Adipocyte (in vitro differentiated cells): ENCODE measurements around the gene TMCC2.

Experiments
- DNase-seq: peaks from one replicate; pipeline ENCODE4 v3.0.0-alpha.2; 2015; ENCODE audit warnings: low read depth
- H3K27me3 ChIP-seq: replicated peaks from 2 replicates; pipeline ENCODE4 v1.7.0; 2013; ENCODE audit warnings: mild to moderate bottlenecking, low read length, moderate library complexity; ENCODE audit not compliant: control insufficient read depth, insufficient read depth
- H3K36me3 ChIP-seq: 2 replicates; pipeline ENCODE4 v1.7.0; 2013; ENCODE audit warnings: low read length, mild to moderate bottlenecking, moderate library complexity; ENCODE audit not compliant: control insufficient read depth, insufficient read depth, severe bottlenecking
- H3K4me1 ChIP-seq: 2 replicates; pipeline ENCODE4 v1.7.0; 2013; ENCODE audit warnings: mild to moderate bottlenecking, low read length, moderate library complexity; ENCODE audit not compliant: control insufficient read depth, insufficient read depth
- H3K4me3 ChIP-seq: 2 replicates; pipeline ENCODE4 v1.7.0; 2013; ENCODE audit warnings: mild to moderate bottlenecking, low read length, moderate library complexity
- H3K9ac ChIP-seq: 2 replicates; pipeline ENCODE4 v1.7.0; 2013; ENCODE audit warnings: mild to moderate bottlenecking, low read length, moderate library complexity
- H3K9me3 ChIP-seq: 2 replicates; pipeline ENCODE4 v1.7.0; 2013; ENCODE audit warnings: mild to moderate bottlenecking, low read length, moderate library complexity; ENCODE audit not compliant: control insufficient read depth

TMCC2 gene

DNA sequence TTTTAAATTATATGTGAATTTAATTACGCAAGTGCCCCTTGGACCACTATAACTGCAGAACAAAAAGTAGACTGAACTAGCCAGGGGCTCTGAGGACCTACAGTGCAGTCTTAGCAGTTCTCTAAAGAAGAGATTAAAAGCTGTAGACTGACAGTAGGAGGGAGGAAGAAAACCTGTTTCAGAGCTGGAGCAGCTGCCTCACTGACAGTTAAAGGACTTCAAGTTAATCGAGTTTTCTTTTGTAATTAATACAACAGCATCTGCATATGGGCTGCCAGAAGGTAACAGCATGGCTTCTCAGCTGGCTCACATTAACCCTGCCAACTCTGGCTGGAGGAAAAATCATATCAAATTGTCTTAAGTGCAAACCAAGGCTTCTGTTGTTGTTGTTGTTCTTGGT, 36.1 kb upstream of the TMCC2 start:
- no peaks in the 10 kb centered on the region for H3K27me3 ChIP-seq
- no peaks in the 10 kb centered on the region for H3K9me3 ChIP-seq
- peaks cover 9% of the 10 kb centered on the region for H3K36me3 ChIP-seq
- H3K4me3 ChIP-seq, result no peak overlapping the region
- no peak for DNase-seq
- peaks cover 11% of the 10 kb centered on the region for H3K4me1 ChIP-seq
- H3K9ac ChIP-seq, result no peak overlapping the region

DNA sequence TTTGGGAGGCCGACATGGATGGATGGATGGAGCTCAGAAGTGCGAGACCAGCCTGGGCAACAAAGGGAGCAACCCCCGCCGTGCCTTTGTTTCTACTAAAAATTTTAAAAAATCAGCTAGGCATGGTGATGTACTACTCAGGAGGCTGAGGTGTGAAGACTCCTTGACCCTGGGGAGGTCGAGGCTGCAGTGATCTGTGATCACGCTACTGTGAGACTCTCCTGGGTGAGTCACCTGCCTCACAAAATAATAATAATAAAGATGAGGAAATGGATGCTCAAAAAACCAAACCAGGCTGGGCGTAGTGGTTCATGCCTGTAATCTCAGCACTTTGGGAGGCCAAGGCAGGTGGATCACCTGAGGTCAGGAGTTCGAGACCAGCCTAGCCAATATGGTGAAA, 35.5 kb upstream of the TMCC2 start:
- DNase-seq, result no peak
- H3K4me1 ChIP-seq, result peaks cover 11% of the 10 kb centered on the region
- no peak overlapping the region for H3K9ac ChIP-seq
- H3K9me3 ChIP-seq, result no peaks in the 10 kb centered on the region
- H3K36me3 ChIP-seq, result peaks cover 2% of the 10 kb centered on the region
- H3K4me3 ChIP-seq, result no peak overlapping the region
- no peaks in the 10 kb centered on the region for H3K27me3 ChIP-seq

DNA sequence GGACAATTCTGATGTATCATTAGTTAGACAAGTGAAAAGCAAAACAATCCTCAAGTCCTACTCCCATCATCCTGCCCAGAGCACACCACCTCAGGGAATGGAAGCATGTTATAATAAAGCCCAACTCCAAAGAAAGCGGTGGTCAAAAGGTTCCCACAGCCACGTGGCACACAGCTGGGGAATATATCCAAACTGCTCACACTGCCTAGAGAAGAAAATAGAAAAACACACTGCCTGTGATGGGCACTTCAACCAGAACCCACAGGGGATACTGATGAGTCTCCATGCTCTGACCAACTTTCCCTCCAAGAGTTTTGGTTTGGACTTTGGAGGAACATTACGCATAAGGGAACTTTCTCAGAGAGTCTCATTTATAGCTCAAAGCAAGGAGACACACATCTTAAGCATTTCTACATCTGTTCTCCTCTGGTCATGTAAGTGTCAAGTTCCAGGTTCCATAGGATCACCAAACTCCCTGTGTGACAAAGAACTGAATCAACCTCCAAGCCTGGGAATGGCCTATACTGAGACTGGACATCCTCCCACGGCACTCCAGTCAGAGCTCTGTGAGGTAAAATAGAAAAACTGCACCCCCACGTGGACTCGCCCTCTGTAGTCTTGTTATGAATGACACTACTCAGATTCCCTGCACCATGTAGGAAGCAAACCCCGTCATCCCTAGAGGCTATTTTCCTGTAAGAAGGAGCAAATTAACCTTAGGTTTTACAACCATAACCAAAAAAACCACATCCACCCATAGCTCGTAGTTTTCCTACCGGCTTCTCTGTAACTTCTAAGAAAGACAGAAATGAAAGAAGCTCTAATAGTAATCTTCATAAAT, 28.4 kb upstream of the TMCC2 start:
- peak; percentile 62 for DNase-seq
- no peaks in the 10 kb centered on the region for H3K9me3 ChIP-seq
- H3K4me3 ChIP-seq, result no peak overlapping the region
- H3K4me1 ChIP-seq, result peaks cover 11% of the 10 kb centered on the region
- no peaks in the 10 kb centered on the region for H3K36me3 ChIP-seq
- H3K9ac ChIP-seq, result no peak overlapping the region
- no peaks in the 10 kb centered on the region for H3K27me3 ChIP-seq

DNA sequence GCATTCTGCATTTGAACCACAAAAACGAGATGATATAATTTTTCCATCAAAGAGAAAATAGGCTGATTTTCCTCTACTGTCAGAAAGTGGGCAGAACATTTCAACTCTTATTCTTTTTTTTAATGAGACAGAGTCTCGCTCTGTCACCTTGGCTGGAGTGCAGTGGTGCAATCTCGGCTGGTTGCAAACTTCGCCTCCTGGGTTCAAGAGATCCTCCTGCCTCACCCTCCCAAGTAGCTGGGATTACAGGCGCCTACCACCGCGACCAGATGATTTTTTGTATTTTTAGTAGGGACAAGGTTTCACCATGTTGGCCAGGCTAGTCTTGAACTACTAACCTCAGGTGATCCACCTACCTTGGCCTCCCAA, 27.8 kb upstream of the TMCC2 start:
- H3K36me3 ChIP-seq, result no peaks in the 10 kb centered on the region
- no peak overlapping the region for H3K4me3 ChIP-seq
- no peaks in the 10 kb centered on the region for H3K9me3 ChIP-seq
- peaks cover 17% of the 10 kb centered on the region for H3K4me1 ChIP-seq
- H3K27me3 ChIP-seq, result no peaks in the 10 kb centered on the region
- DNase-seq, result no peak
- no peak overlapping the region for H3K9ac ChIP-seq

DNA sequence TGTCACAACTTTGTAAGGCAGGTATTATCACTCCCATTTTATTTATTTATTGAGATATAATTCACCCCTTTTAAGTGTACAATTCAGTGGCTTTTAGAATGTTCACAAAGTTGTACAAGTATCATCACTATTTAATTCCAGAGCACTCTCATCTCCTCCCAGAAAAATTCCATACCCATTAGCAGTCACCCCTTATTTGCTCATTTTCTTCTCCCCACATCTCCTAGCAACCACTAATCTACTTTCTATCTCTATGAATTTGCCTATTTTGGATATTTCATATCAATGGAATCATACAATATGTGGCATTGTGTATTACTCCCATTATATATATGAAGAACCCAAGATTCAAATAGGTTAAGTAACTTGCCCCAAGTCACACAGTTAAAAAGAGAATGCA, 23.2 kb upstream of the TMCC2 start:
- H3K9me3 ChIP-seq, result no peaks in the 10 kb centered on the region
- no peaks in the 10 kb centered on the region for H3K36me3 ChIP-seq
- H3K4me3 ChIP-seq, result no peak overlapping the region
- H3K9ac ChIP-seq, result no peak overlapping the region
- peak; percentile 27 for DNase-seq
- H3K4me1 ChIP-seq, result peaks cover 15% of the 10 kb centered on the region
- H3K27me3 ChIP-seq, result no peaks in the 10 kb centered on the region

DNA sequence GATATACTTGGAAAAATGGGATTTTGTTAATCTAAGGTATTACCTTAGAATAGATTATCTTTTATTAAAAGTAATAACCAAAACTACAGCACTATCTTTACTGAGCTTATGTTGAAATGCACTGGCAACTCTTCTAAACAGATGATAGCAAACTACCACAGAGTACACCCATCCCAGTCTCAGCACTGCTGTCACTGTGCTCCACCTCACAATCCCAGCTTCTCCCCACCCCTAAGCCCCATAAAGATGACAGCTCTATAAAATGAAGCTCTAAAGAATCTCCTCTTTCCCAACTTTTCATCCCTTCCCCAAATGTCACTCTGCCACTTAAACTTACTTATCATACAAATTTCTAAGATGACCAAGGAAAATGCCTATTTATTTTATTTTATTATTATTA, 22.7 kb upstream of the TMCC2 start:
- DNase-seq, result no peak
- Histone ChIP-seq H3K4me1 (peaks cover 18% of the 10 kb centered on the region), H3K36me3 (no peaks in the 10 kb centered on the region), H3K4me3 (no peak overlapping the region), H3K9me3 (no peaks in the 10 kb centered on the region), H3K9ac (no peak overlapping the region), H3K27me3 (no peaks in the 10 kb centered on the region)

DNA sequence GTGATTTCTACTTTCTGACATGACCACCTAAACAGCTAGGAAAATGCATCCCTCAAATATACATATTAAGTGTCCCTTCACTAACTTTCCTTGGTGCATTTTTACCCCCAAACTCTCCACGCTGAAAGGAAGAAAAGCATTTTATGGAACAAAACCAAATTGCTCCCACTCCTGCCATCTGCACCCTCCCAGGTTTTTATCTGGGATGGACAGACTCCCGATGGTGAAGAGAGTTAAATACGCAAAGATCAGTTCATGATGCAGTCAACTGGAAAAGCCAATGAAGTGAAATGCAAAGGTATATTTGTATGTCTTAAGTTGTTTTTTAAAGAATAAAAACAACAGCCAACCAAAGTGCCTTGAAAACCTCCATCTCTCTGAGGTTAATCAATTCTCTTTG, 18.9 kb upstream of the TMCC2 start:
- Histone ChIP-seq H3K9me3 (no peaks in the 10 kb centered on the region), H3K9ac (no peak overlapping the region), H3K4me1 (peaks cover 20% of the 10 kb centered on the region), H3K4me3 (no peak overlapping the region), H3K36me3 (no peaks in the 10 kb centered on the region), H3K27me3 (no peaks in the 10 kb centered on the region)
- no peak for DNase-seq

DNA sequence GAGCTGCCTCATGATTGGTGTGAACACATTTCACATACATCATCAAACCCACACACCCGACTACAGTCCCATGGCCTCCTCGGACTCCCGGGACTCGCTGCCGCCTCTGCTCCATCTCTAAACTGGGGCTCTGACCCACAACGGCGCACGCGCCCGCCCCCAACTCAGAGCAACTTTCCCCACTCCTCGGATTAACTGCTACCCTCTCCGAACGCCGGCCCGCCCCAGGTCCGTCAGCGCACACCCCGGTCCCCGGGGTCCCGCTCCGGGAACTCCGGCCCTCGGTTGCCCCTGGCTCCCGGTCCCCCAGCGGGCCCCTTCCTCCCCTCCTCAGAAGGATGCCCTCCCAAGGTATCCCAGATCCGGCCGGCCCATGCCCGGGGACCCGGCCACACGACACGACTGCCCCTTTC, 17.0 kb upstream of the TMCC2 start:
- Histone ChIP-seq H3K4me1 (peaks cover 6% of the 10 kb centered on the region), H3K36me3 (no peaks in the 10 kb centered on the region), H3K9me3 (no peaks in the 10 kb centered on the region), H3K27me3 (no peaks in the 10 kb centered on the region), H3K4me3 (peak overlapping the region; percentile 92), H3K9ac (peak overlapping the region; percentile 96)
- DNase-seq, result no peak

DNA sequence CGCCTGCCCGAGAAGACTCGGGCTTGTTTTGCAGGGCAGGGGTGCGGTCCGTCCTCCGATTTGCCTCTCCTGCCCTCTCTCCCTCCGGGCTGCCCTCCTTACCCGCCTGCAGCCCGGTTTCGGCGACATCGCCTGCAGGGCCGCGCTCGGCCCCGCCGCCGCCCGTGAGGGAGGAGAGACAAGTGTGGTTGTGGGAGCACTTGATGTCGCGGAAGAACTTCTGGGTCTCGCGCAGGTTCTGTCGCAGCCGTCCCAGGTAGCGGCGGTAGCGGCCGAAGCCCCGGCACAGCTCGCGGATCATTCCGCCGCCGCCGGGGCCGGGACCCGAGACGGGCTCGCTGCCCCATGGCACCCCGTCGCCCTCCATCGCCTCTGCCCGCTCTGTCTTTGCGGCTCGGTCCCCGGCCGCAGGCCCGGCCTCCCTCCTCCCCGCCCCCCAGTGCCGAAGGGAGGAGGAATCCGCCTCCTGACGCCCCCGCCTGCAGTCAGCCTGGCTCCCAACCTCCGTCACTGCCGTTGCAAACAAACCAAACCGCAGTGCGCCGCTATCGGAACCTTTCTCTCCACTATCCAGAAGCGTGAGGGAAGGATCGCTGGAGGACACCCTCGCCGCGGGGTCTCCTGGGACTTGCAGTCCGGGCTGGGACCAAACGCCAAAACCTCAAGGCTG, 16.4 kb upstream of the TMCC2 start, which contains the start of gene DSTYK:
Gene DSTYK, minus strand, starts transcription at position 534 of the 670 bp plus-strand sequence. Its CDS starts 167 bp downstream, at position 367.
- Histone ChIP-seq H3K4me3 (peak within 1 kb of the TSS; percentile 92), H3K9ac (peak within 1 kb of the TSS; percentile 96), H3K36me3 (no peaks in the 10 kb centered on the region), H3K9me3 (no peaks in the 10 kb centered on the region), H3K4me1 (peaks cover 6% of the 10 kb centered on the region), H3K27me3 (no peaks in the 10 kb centered on the region)
- DNase-seq, result peak; percentile 97

DNA sequence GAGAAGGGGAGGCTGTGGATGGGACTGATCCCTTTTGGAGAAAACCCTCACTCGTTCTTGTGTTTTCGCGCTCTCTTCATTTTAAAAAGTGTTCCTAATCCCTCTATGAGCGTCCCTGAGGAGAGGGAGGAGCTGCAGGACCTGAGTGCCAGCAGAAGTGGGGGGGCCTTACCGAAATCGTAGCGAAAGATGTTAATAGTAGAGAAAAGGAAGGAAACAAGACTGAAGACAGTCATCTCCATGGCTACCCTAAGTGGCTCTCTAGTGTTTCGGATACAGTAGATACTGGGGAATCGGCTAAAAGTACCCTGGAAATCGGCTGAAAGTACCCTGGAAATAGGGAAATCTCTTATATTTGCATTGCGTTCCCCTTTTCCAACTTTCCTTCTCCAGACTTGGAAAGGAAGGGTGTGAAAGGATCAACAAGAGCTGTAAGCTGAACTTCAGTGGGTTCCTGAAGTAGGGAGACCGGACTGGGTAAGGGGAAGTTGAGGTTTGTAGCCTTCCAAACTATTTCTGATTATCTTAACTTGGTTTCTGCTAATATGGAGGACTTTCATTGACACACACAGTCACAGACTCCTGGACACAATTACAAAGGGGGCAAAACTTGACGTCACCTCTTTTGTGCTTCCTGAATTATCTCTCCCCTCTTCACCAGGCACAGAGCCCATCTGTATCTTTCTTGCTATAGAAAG, 15.8 kb upstream of the TMCC2 start:
- peak overlapping the region; percentile 96 for H3K9ac ChIP-seq
- no peak for DNase-seq

DNA sequence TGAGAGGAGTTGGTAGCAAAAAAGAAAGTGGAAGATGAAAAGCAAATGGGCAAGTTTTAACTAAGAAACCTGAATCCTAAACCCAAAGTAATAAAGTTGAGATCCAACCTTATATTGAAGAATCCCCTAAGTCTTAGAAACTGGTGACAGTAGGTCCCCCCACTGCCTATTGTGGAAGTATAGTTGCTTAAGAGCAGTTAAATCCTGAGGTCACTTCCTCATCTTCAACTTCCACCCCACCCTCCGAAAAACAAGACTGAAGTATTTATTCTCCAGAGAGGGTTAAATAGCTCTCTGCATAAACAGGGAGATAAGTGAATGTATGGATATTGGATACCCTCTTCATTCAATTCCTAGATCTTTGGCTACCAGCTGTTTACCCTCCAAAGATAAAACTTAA, 13.0 kb upstream of the TMCC2 start:
- no peak for DNase-seq
- no peak overlapping the region for H3K4me3 ChIP-seq
- no peaks in the 10 kb centered on the region for H3K27me3 ChIP-seq

More for the DNA sequence above, 15.8 kb upstream of the TMCC2 start:
- H3K27me3 ChIP-seq, result no peaks in the 10 kb centered on the region
- peaks cover 6% of the 10 kb centered on the region for H3K4me1 ChIP-seq
- peak overlapping the region; percentile 92 for H3K4me3 ChIP-seq
- H3K36me3 ChIP-seq, result no peaks in the 10 kb centered on the region
- no peaks in the 10 kb centered on the region for H3K9me3 ChIP-seq

More for the DNA sequence above, 13.0 kb upstream of the TMCC2 start:
- H3K9me3 ChIP-seq, result no peaks in the 10 kb centered on the region
- H3K9ac ChIP-seq, result no peak overlapping the region
- H3K36me3 ChIP-seq, result no peaks in the 10 kb centered on the region
- peaks cover 6% of the 10 kb centered on the region for H3K4me1 ChIP-seq
